ENCODE data around the gene DIP2C.

- TF ChIP-seq PRDM15 (CRISPR knock-in tag; IDR thresholded peaks at IDR 0.05) = no peak
- no peak for TF ChIP-seq CTCF (IDR thresholded peaks at IDR 0.05)
- no peak for TF ChIP-seq E2F4 (CRISPR knock-in tag; IDR thresholded peaks at IDR 0.05; ENCODE audit: borderline replicate concordance, low read depth)
- no peak for TF ChIP-seq E2F5 (CRISPR knock-in tag; IDR thresholded peaks at IDR 0.05)
- TF ChIP-seq ELF4 (CRISPR knock-in tag; IDR thresholded peaks at IDR 0.05; ENCODE audit: low read depth) = no peak
These were observed 312.2 kb downstream of the DIP2C start for GRCh38 chr10:377228-377627.

Data from WTC11 (cell line).